ENCODE data around the gene ADCK2. TPM values are rescaled to one million over a fixed set of nuclear protein-coding genes. Genes with fewer than 3 reads are reported as not detected.
A peak's percentile ranks its signal among the peaks of the same experiment; 100 is the strongest.
"Not testable (repeated sequence)": the region's sequence is repeated elsewhere in the genome, so short reads cannot be mapped to it uniquely, and the experiment has no call there.

ADCK2 gene
- polyA plus RNA-seq, 3 donors: 20.7 to 27.0 (median 23.1) TPM

DNA sequence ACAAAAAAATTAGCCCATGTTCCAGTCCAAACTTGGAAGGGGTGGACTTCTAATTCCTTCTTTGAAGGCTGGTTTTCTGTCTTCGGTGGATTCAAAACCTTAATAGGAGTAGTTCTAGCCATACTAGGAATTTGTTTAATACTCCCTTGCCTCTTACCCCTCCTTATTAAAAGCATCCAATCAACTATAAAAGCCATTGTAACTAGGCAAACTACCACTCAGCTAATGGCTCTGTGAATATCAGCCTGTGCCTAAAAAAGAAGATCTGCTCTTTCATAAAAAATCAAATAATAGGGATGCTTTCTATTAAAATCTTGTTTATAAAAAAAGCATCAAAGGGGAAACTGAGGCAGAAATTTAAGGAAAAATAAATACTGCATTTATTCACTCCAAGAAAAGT lies 4.1 kb upstream of the ADCK2 start:
- DNase-seq (ENCODE audit: extremely low read depth in 1 of 11, low read depth in 9 of 11, low spot score in 4 of 11): no peak

DNA sequence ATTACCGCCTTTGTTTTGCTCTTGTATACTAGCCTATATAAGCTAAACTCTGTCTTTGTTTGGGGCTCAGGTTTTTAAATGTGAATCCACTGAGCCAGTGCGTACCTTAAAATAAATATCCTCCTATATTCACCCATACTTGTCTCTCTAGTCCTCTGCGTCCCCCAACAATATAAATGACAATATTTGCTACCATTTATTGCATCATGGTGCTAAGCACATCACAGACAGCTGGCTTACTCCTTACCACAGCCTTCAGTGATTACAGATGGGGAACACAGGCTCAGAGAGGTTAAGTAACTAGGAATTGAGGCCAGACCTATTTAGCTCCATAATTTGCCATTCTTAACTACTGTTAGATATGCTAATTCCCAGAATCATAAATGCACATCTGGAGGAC lies 3.4 kb upstream of the ADCK2 start:
- DNase-seq (ENCODE audit: extremely low read depth in 1 of 11, low read depth in 9 of 11, low spot score in 4 of 11): no peak

DNA sequence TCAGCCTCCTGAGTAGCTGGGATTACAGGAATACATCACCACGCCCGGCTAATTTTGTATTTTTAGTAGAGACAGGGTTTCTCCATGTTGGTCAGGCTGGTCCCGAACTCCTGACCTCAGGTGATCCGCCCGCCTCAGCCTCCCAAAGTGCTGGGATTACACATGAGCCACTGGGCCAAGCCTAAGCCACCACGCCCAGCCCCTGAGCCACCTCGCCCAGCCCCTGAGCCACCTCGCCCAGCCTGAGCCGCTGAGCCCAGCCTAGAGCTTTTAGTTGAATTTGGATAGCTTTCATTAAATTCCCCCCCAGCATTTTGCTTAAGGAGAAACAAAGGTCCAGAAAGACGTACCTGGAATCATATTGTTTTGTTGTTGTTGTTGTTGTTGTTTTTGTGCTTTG lies 2.9 kb upstream of the ADCK2 start:
- DNase-seq (ENCODE audit: extremely low read depth in 1 of 11, low read depth in 9 of 11, low spot score in 4 of 11): not testable (repeated sequence)

DNA sequence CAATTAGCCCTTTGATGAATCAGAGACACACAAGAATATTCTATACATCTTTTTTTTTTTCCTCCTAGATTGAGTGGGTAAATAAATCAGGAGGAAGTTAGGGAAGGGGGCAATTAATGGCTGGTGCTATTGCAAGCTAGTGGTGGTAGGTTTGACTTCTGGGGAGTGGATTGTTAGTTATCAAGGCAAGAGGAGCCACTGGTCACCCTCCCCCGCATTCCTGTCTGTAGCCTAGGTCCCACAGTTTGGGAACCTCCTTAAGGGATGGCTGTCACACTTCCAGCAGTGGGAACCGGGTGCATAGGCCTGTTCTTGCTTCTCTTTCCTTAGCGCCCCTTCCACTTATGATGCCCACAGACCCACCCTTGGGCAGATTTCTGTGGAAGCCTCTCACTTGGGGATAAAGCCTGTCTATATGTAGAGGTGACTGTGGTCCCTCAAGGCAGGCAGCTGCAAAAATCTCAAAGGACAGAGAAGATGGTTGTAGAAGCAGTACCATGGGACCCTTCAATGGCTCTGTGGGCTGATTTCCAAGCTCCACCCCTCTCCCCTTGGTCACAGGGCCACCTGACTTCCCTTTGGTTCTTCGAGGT lies 2.3 kb upstream of the ADCK2 start:
- no peak for DNase-seq (ENCODE audit: extremely low read depth in 1 of 11, low read depth in 9 of 11, low spot score in 4 of 11)

DNA sequence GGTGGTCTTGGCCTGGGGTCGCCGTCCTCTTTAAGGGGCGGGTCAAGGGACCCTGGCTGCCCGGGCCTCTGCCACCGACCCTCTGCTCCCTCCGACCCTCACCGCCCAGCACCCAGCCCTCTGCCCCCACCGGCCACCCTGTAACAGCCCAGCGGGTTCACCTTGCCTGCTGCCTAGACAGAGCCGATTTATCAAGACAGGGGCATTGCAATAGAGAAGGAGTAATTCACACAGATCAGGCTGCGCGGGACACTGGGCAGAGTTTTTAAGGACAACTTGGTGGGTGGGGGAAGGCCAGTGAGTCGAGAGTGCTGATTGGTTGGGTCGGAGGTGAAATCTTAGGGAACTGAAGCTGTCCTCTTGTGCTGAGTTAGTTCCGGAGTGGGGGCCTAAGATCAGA lies 779 bp upstream of the ADCK2 start:
- DNase-seq (ENCODE audit: extremely low read depth in 1 of 11, low read depth in 9 of 11, low spot score in 4 of 11): no peak

DNA sequence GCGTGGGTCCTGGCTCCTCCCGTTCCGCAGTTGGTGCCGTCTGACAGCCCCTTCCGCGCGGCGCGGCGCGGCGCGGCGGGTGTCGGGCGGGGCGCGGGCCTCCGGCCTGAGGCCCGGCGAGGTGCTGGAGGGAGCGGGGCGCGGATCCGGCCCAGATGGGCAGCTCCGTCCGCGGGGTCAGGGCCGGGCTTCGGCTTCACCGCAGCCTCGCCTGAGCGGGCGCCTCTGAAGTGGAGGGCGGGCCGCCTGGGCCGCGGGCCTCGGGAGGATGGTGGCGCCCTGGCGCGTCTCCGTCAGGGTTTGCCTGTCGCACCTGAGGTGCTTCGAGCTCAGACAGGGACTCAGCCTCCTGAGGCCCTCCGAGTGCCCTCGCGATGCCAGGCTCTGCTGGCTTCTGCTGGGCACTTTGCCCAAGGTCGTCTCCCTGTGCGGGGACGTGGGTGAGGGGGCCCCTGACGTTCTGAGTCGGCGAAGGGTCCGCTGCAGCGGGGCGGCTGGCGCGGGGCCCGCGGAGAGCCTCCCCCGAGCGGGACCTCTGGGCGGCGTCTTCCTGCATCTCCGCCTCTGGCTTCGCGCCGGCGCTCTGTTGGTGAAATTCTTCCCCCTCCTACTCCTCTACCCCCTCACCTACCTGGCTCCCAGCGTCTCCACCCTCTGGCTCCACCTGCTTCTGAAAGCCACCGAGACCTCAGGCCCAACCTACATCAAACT lies 473 bp downstream of the ADCK2 start:
- DNase-seq (ENCODE audit: extremely low read depth in 1 of 11, low read depth in 9 of 11, low spot score in 4 of 11): peak in 6 of 11 donors; percentile 20 to 53 (median 44)

DNA sequence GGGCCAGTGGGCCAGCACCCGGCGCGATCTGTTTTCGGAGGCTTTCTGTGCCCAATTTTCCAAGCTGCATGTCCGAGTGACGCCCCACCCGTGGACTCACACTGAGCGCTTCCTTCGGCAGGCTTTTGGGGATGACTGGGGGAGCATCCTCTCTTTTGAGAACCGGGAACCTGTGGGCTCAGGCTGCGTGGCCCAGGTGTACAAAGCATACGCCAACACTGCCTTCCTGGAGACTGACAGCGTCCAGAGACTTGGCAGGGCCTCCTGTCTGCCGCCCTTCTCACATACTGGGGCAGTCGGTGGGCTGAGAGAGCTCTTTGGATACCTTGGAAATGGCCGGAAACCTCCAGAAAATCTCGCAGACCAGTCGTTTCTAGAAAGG lies 1.0 kb downstream of the ADCK2 start:
- no peak for DNase-seq (ENCODE audit: extremely low read depth in 1 of 11, low read depth in 9 of 11, low spot score in 4 of 11)

DNA sequence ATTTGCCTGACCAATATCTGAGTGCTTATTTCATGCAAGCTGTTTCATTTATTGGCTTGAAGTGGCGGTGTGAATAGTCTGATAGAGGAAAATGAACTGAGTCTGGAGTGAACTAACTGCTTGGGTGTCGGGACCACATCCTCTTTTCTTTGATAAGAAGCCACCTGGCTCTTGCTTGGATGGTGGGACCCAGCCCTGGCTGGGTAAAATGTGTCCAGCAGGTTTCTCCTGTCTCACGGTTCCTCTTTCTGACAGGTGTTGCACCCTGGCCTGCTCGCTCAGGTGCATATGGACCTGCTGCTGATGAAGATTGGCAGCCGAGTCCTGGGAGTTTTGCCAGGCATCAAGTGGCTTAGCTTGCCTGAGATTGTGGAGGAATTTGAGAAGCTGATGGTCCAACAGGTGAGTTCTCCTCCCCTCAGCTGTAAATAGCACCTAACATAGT lies 1.6 kb downstream of the ADCK2 start:
- no peak for DNase-seq (ENCODE audit: extremely low read depth in 1 of 11, low read depth in 9 of 11, low spot score in 4 of 11)

DNA sequence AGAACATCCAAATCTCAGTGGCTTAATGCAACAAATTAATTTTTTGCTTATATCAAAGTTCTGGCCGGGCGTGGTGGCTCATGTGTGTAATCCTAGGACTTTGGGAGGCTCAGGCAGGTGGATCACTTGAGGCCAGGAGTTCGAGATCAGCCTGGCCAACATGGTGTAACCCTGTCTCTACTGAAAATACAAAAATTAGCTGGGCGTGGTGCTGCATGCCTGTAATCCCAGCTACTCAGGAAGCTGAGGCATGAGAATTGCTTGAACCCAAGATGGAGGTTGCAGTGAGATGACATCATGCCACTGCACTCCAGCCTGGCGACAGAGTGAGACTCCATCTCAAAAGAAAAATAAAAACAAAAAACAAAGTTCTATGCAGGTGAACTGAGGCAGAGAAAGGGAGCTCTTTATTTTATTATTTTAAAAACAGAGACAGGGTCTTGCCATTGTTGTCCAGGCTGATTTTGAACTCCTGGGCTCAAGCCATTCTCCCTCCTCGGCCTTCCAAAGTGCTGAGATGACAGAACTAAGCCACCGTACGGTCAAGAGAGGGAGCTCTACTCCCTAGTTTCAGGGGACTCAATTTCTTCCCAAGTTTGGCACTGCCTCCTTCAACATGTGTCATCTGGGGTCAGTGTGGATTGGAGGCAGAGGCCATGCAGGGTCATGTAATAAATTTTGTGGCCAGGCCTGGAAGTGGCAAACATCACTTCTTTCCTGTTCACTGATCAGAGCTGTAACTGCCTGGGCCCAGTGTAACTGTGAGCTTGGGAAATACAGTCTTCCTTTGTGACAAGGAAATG lies 2.4 kb downstream of the ADCK2 start:
- peak in 5 of 11 donors; percentile 23 to 38 (median 29) for DNase-seq (ENCODE audit: extremely low read depth in 1 of 11, low read depth in 9 of 11, low spot score in 4 of 11)

DNA sequence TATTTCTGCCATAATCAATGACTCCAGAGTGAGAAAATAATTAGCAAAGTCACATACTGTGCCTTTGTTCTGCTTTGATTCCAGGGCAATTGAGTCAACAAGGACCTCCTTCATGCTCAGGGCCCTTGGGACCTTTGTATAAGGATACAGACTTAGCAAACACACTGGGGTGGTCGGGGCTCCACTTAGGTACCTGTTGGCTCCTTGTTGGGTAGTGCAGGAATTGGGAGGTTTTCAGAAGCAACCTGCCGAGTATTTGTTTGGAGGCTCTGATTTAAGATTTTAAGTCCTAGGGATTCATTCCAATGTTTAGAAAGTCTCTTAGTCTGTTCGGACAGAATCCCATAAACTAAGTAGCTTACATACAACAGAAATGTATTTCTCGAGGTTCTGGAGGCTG lies 3.0 kb downstream of the ADCK2 start:
- DNase-seq (ENCODE audit: extremely low read depth in 1 of 11, low read depth in 9 of 11, low spot score in 4 of 11): no peak

DNA sequence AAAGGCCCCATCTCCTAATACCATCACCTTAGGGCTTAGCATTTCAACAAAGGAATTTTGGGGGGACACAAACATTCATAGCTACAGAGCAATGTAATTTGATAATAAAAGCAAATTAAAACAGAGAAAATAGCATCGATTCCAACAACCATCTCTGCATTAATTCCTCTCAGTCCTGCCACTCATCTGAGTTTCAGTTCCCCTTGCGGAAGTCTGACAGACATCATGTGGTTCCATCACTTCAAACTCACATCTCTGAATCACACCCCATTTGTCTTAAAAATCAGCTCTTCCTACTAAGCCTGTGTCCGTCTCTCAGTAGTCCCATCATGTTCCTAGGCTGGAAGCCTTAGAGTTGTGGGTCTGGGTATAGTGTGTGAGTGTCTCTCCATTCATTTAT lies 3.6 kb downstream of the ADCK2 start:
- DNase-seq (ENCODE audit: extremely low read depth in 1 of 11, low read depth in 9 of 11, low spot score in 4 of 11): no peak

DNA sequence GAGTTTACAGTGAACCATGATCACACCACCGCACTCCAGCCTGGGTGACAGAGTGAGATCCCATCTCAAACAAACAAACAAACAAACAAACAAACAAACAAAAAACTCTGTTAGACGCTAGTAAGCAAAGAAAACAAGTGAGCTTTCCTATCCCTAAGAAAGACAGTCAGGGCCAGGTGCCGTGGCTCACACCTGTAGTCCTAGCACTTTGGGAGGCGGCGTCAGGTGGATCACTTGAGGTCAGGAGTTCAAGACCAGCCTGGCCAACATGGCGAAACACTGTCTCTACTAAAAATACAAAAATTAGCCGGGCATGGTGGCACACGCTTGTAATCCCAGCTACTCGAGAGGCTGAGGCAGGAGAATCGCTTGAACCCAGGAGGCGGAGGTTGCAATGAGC lies 4.2 kb downstream of the ADCK2 start:
- DNase-seq (ENCODE audit: extremely low read depth in 1 of 11, low read depth in 9 of 11, low spot score in 4 of 11): not testable (repeated sequence)

DNA sequence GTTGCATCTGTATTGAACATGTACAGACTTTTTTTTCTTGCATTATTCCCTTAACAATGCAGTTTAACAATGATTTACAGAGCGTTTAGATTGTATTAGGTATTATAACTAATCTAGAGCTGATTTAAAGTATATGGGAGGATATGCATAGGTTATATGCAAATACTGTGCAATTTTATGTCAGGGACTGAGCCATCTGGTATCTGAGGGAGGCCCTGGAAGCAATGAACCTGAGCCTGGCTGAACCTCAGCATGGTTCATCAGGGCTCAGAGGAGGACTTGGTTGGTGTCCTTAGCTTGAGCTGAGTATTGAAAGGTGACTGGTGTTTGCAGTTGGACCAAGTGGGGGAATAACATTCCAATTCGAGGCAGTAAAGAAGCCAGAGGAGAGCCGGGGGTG lies 4.8 kb downstream of the ADCK2 start:
- DNase-seq (ENCODE audit: extremely low read depth in 1 of 11, low read depth in 9 of 11, low spot score in 4 of 11): no peak

DNA sequence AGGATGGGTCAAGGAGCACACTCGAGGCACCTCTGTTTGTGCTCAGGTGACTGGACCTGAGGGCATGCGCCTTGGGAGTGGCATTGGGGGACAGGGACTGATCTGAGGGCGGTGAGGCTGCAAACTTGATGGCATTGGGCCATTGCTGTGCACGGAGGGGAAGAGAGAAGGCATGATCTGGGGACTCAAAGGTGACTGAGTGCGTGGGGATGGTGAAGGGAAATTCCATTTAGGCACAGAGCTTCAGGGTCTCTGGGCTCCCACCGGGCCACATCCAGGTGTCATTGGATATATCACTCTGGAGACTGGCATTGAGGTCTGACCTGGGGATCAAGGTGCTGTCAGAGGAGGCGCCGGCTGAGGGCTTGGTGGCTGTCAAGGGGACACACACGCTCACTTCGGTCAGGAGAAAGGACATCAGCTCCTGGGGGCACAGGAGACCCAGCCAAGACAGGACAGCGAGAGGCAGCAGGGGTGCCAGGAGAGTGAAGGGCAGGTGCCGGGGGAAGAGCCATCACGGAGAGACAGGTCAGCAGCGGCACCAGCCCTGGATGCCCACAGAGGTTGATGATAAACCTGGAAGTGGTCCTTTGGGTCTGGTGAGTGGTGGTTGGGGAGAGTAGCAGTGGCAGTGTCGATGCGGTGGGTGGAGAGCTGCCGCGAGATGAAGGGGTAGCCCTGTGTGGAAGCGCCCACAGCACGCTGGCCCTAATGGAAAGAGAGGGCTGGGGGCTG lies 5.5 kb downstream of the ADCK2 start:
- no peak for DNase-seq (ENCODE audit: extremely low read depth in 1 of 11, low read depth in 9 of 11, low spot score in 4 of 11)

DNA sequence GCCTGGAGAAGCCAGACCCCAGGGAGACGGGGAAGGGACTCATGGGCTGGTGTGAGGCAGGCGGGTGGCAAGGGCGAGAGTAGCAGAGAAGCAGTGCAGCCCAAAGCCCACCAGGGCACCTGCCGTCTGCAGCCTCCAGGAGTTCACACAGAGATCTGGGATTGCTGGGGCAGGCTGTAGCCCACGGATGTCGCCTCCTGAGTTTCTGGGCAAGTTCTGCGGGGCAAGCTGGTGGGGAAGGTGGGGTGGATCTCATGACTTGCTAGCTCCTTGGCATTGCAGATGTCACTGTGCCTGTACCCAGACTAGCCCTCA lies 6.0 kb downstream of the ADCK2 start:
- DNase-seq (ENCODE audit: extremely low read depth in 1 of 11, low read depth in 9 of 11, low spot score in 4 of 11): no peak

DNA sequence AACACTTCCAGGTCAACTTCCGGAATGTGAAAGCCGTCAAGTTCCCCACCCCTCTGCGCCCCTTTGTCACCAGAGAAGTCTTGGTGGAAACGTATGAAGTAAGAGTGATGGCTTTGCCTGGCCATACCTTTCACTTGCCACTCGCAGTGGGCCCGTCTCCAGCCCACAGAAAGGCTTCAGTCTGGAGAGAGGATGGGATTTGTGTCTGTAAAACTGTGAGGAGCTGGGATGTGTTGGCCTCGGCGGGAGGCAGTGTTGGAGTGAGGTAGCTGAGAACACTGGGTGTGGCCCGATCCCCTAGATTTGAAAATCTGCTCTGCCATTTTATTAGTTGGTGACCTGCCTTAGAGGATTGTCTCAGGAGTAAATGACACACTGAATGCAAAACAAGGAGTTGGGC lies 6.4 kb downstream of the ADCK2 start:
- no peak for DNase-seq (ENCODE audit: extremely low read depth in 1 of 11, low read depth in 9 of 11, low spot score in 4 of 11)

DNA sequence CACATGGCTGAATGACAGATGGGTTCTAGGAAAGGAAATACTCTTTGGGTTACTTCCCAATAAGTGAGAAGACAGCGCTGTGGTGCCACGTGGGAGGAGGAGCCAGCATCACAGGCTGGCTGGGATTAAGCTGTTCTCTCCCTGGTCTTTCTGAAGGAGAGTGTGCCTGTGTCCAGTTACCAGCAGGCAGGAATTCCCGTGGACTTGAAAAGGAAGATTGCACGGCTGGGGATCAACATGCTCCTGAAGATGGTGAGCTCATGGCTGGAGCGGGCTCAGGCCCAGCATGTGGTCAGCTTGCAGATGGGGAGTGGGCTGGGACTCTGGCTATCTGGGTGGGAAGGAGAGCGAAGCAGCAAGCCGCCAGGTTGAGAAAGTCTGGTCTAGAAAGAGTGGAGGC lies 8.1 kb downstream of the ADCK2 start:
- no peak for DNase-seq (ENCODE audit: extremely low read depth in 1 of 11, low read depth in 9 of 11, low spot score in 4 of 11)

DNA sequence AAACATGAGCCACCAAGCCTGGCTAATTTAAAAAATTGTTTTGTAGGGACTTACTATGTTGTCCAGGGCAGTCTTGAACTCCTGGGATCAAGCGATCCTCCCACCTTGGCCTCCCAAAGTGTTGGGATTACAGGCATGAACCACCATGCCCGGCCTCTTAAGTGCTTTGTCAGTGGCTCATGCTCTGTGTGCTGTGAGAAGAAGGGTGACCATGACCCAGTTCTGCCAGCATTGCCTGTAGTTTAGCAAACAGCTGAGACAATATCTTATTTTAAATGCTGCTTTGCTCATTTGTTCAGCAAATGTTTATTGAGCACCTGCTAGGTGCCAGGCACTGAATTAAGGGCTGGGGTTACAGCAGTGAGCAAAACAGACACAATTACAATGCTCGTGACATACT lies 9.0 kb downstream of the ADCK2 start:
- DNase-seq (ENCODE audit: extremely low read depth in 1 of 11, low read depth in 9 of 11, low spot score in 4 of 11): no peak

DNA sequence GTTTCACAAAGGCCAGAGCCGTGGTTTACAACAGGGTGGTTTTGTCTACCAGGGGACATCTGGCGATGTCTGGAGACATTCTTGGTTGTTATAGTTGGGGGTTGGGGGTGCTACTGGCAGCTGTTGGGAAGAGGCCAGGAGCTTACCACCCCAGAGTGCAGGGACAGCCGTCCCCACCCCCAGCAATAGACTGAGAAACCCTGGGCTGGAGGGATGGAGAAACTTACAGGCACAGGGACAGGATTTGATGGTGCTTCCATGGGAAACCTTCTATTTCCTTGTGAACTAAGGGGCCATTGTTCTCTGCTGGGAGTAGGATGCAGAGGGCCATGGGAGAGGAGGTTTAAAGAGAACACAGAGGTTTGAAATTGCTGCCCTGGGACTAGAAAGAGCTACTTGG lies 10.9 kb downstream of the ADCK2 start:
- no peak for DNase-seq (ENCODE audit: extremely low read depth in 1 of 11, low read depth in 9 of 11, low spot score in 4 of 11)

All from renal cortex interstitium (tissue), 11 donors.